H1 (cell line): ENCODE measurements around the gene LRRTM4. TPM values are rescaled to one million over a fixed set of nuclear protein-coding genes. Genes with fewer than 3 reads are reported as not detected.

ENCODE experiments used
- CTCF ChIA-PET: fragments of 300-600 bp; sonication (Branson Sonifier 250); formaldehyde crosslinking; loops from one replicate; lab custom pipeline; 2021; ENCODE audit not compliant: partially characterized antibody; lab: Charles Lee
- POLR2A ChIA-PET: fragments of 300-600 bp; sonication (Branson Sonifier 250); formaldehyde crosslinking; loops from one replicate; lab custom pipeline; 2021; ENCODE audit warnings: inconsistent platforms; ENCODE audit not compliant: partially characterized antibody; lab: Charles Lee
- DNase-seq, 2 experiments: peaks; one replicate each; pipeline versions ENCODE4 v3.0.0 to v3.0.0-alpha.2; 2010 to 2022; ENCODE audit warnings: low spot score in 2 of 2, low read depth in 1 of 2, mixed read lengths in 1 of 2
- FAIRE-seq: peaks from 2 replicates; lab custom pipeline; 2011; peaks lifted over from hg19 to GRCh38; lab: Jason Lieb, UNC
- H2AFZ ChIP-seq: 2 replicates; pipeline ENCODE4 v1.8.1; 2012; ENCODE audit warnings: low read length, inconsistent platforms
- H2AK5ac ChIP-seq: 2 replicates; pipeline ENCODE4 v1.6.1; 2013; ENCODE audit warnings: low read depth, low read length
- H2BK120ac ChIP-seq: replicated peaks from 2 replicates; pipeline ENCODE3; 2013; ENCODE audit warnings: low read depth, low read length, inconsistent platforms
- H2BK12ac ChIP-seq: 2 replicates; pipeline ENCODE4 v1.6.1; 2013; ENCODE audit warnings: low read depth, low read length
- H2BK15ac ChIP-seq: 2 replicates; pipeline ENCODE4 v1.6.1; 2013; ENCODE audit warnings: low read length
- H2BK20ac ChIP-seq: 2 replicates; pipeline ENCODE4 v1.6.1; 2013; ENCODE audit warnings: low read length
- H2BK5ac ChIP-seq: 2 replicates; pipeline ENCODE4 v1.6.1; 2013; ENCODE audit warnings: low read depth, low read length
- H3K14ac ChIP-seq: 2 replicates; pipeline ENCODE4 v1.6.1; 2013; ENCODE audit warnings: inconsistent platforms; ENCODE audit not compliant: insufficient read length
- H3K18ac ChIP-seq: 2 replicates; pipeline ENCODE4 v1.6.1; 2013; ENCODE audit warnings: low read length; ENCODE audit errors: extremely low read depth
- H3K23ac ChIP-seq: 2 replicates; pipeline ENCODE4 v1.6.1; 2013; ENCODE audit warnings: inconsistent platforms; ENCODE audit not compliant: insufficient read length
- H3K23me2 ChIP-seq: 2 replicates; pipeline ENCODE4 v1.6.1; 2013; ENCODE audit warnings: low read depth, low read length
- H3K27ac ChIP-seq: 2 replicates; pipeline ENCODE4 v1.6.1; 2011; ENCODE audit warnings: low read depth, low read length, inconsistent platforms
- H3K27me3 ChIP-seq, 4 experiments: replicated peaks in 1 of 4; 1 replicate in 1 of 4; 2 replicates in 3 of 4; pipeline versions ENCODE4 v1.6.1 to v1.8.1; 2011 to 2013; ENCODE audit warnings: low read length in 3 of 4, mild to moderate bottlenecking in 3 of 4, inconsistent platforms in 2 of 4, mixed read lengths in 2 of 4, moderate library complexity in 1 of 4; ENCODE audit not compliant: control insufficient read depth in 3 of 4, insufficient read depth in 3 of 4; ENCODE audit errors: extremely low read depth in 1 of 4
- H3K36me3 ChIP-seq, 4 experiments: 2 replicates each; pipeline versions ENCODE4 v1.6.1 to v1.8.1; 2011 to 2013; ENCODE audit warnings: mild to moderate bottlenecking in 4 of 4, low read length in 3 of 4, moderate library complexity in 2 of 4, control low read depth in 1 of 4, inconsistent platforms in 1 of 4; ENCODE audit not compliant: insufficient read depth in 4 of 4, control insufficient read depth in 2 of 4
- H3K4ac ChIP-seq: replicated peaks from 2 replicates; pipeline ENCODE3; 2013; ENCODE audit warnings: low read length, low read depth, mixed read lengths, inconsistent platforms; ENCODE audit not compliant: insufficient read length
- H3K4me1 ChIP-seq, 4 experiments: replicated peaks in 1 of 4; 1 replicate in 1 of 4; 2 replicates in 3 of 4; pipeline versions ENCODE4 v1.6.1 to v1.8.1; 2011 to 2013; ENCODE audit warnings: low read length in 3 of 4, inconsistent platforms in 2 of 4, mixed read lengths in 1 of 4; ENCODE audit not compliant: insufficient read depth in 4 of 4, control insufficient read depth in 3 of 4
- H3K4me2 ChIP-seq, 2 experiments: 2 replicates each; pipeline versions ENCODE4 v1.6.1 to v1.8.1; 2011 to 2013; ENCODE audit warnings: low read depth in 2 of 2, low read length in 2 of 2, control low read depth in 1 of 2, inconsistent platforms in 1 of 2, mild to moderate bottlenecking in 1 of 2; ENCODE audit not compliant: insufficient read depth in 1 of 2
- H3K4me3 ChIP-seq, 4 experiments: fragments of 200-600, 300-600 bp in 1 of 4; sonication (generic), shearing (Covaris generic), sonication (Bioruptor Twin) in 1 of 4; 2 replicates each; pipeline versions ENCODE4 v1.5.1 to v1.8.1; 2011 to 2016; ENCODE audit warnings: low read length in 4 of 4, low read depth in 3 of 4, control low read depth in 2 of 4, inconsistent platforms in 2 of 4, mild to moderate bottlenecking in 2 of 4, mixed read lengths in 1 of 4, moderate library complexity in 1 of 4; ENCODE audit not compliant: insufficient read depth in 2 of 4; ENCODE audit errors: extremely low read depth in 1 of 4
- H3K56ac ChIP-seq: replicated peaks from 2 replicates; pipeline ENCODE3; 2013; ENCODE audit warnings: low read depth, mild to moderate bottlenecking, mixed read lengths, low read length, inconsistent platforms; ENCODE audit not compliant: insufficient read length
- H3K79me1 ChIP-seq: 2 replicates; pipeline ENCODE4 v1.6.1; 2013; ENCODE audit warnings: low read depth, low read length, control low read depth
- H3K79me2 ChIP-seq, 2 experiments: 2 replicates each; pipeline versions ENCODE4 v1.6.1 to v1.8.1; 2012 to 2013; ENCODE audit warnings: low read length in 2 of 2, mild to moderate bottlenecking in 2 of 2, inconsistent platforms in 1 of 2; ENCODE audit not compliant: insufficient read depth in 2 of 2, control insufficient read depth in 1 of 2
- H3K9ac ChIP-seq, 4 experiments: replicated peaks in 1 of 4; 1 replicate in 1 of 4; 2 replicates in 3 of 4; pipeline versions ENCODE4 v1.6.1 to v1.8.1; 2011 to 2013; ENCODE audit warnings: low read depth in 3 of 4, low read length in 3 of 4, control low read depth in 2 of 4, mild to moderate bottlenecking in 2 of 4, moderate library complexity in 2 of 4, inconsistent platforms in 1 of 4; ENCODE audit errors: extremely low read depth in 1 of 4
- H3K9me3 ChIP-seq, 2 experiments: 2 replicates each; pipeline versions ENCODE4 v1.6.1 to v1.8.1; 2012 to 2013; ENCODE audit warnings: mild to moderate bottlenecking in 2 of 2, moderate library complexity in 2 of 2, control low read depth in 1 of 2, inconsistent platforms in 1 of 2, low read depth in 1 of 2, low read length in 1 of 2, mixed read lengths in 1 of 2; ENCODE audit not compliant: insufficient read depth in 2 of 2
- H4K20me1 ChIP-seq, 2 experiments: replicated peaks in 1 of 2; 2 replicates each; pipeline versions ENCODE3 to v1.8.1; 2011 to 2013; ENCODE audit warnings: inconsistent platforms in 2 of 2, low read length in 2 of 2, mild to moderate bottlenecking in 1 of 2; ENCODE audit not compliant: insufficient read depth in 2 of 2, control insufficient read depth in 1 of 2
- H4K5ac ChIP-seq: 2 replicates; pipeline ENCODE4 v1.6.1; 2013; ENCODE audit warnings: low read length, low read depth, mixed read lengths, inconsistent platforms; ENCODE audit not compliant: insufficient read length
- H4K8ac ChIP-seq: 2 replicates; pipeline ENCODE4 v1.8.0; 2013; ENCODE audit warnings: mild to moderate bottlenecking, moderate library complexity, low read length, inconsistent platforms; ENCODE audit not compliant: insufficient read depth; ENCODE audit errors: extremely low read depth
- H4K91ac ChIP-seq: replicated peaks from 2 replicates; pipeline ENCODE3; 2013; ENCODE audit warnings: low read length, mixed read lengths, inconsistent platforms; ENCODE audit not compliant: insufficient read length
- ATF3 ChIP-seq: IDR thresholded peaks from 2 replicates; pipeline ENCODE4 v1.6.1; 2011; ENCODE audit warnings: low read depth, mild to moderate bottlenecking, low read length; ENCODE audit not compliant: insufficient read depth
- CEBPB ChIP-seq: IDR thresholded peaks from 2 replicates; pipeline ENCODE4 v1.6.1; 2012; ENCODE audit warnings: low read depth, low read length
- CHD1 ChIP-seq: IDR thresholded peaks from 2 replicates; pipeline ENCODE4 v1.6.1; 2012; ENCODE audit warnings: low read depth, low read length, improper control_type of control experiment
- GTF2F1 ChIP-seq: IDR thresholded peaks from 2 replicates; pipeline ENCODE4 v1.6.1; 2012; ENCODE audit warnings: low read depth, low read length, improper control_type of control experiment, borderline replicate concordance
- MAX ChIP-seq: IDR thresholded peaks from 2 replicates; pipeline ENCODE4 v1.6.1; 2012; ENCODE audit warnings: inconsistent platforms
- POU5F1 ChIP-seq: IDR thresholded peaks from 2 replicates; pipeline ENCODE4 v1.6.1; 2011; ENCODE audit warnings: low read depth, mild to moderate bottlenecking, low read length, moderate library complexity
- RAD21 ChIP-seq, 2 experiments: IDR thresholded peaks in 1 of 2; conservative IDR thresholded peaks in 1 of 2; 2 replicates each; pipeline ENCODE4 v1.6.1; 2011; ENCODE audit warnings: low read depth in 2 of 2, low read length in 2 of 2, improper control_type of control experiment in 1 of 2, inconsistent platforms in 1 of 2, mild to moderate bottlenecking in 1 of 2, moderate library complexity in 1 of 2
- SP1 ChIP-seq: IDR thresholded peaks from 2 replicates; pipeline ENCODE4 v1.6.1; 2011; ENCODE audit warnings: low read depth, low read length
- SP2 ChIP-seq: IDR thresholded peaks from 2 replicates; pipeline ENCODE4 v1.6.1; 2012; ENCODE audit warnings: mild to moderate bottlenecking, low read length, inconsistent platforms
- SRF ChIP-seq: IDR thresholded peaks from 2 replicates; pipeline ENCODE4 v1.6.1; 2011; ENCODE audit warnings: mild to moderate bottlenecking, low read depth, low read length, moderate library complexity
- SUZ12 ChIP-seq: fragments of 200-600 bp; sonication (generic); IDR thresholded peaks from 2 replicates; pipeline ENCODE4 v1.6.1; 2012; ENCODE audit warnings: mild to moderate bottlenecking, inconsistent platforms, low read length, moderate library complexity, mixed read lengths
- TAF7 ChIP-seq: optimal IDR thresholded peaks from 2 replicates; pipeline ENCODE3; 2011; ENCODE audit warnings: low read depth, mild to moderate bottlenecking, inconsistent platforms, low read length, moderate library complexity, borderline replicate concordance
- WGBS, 2 experiments: shearing (Covaris generic) in 1 of 2; methylation state at CpG; one replicate each; pipeline versions ENCODE4 v1.1.6 to v1.1.7; 2013 to 2015; ENCODE audit warnings: low lambda C conversion rate in 2 of 2, mixed read lengths in 2 of 2, inconsistent platforms in 1 of 2, low coverage in 1 of 2, missing lambda C conversion rate in 1 of 2; ENCODE audit not compliant: insufficient replicate concordance in 2 of 2, insufficient coverage in 1 of 2, insufficient read length in 1 of 2; ENCODE audit errors: extremely low coverage in 1 of 2, missing lambda C conversion rate in 1 of 2; 5-methylcytosine and 5-hydroxymethylcytosine counted together
- polyA plus RNA-seq, 7 experiments: library from polyadenylated mRNA; depleted of rRNA in 3 of 7; stranded (reverse) in 5 of 7; unstranded in 2 of 7; fragments of >200 nt in 5 of 7; fragments of 200-250 nt in 2 of 7; gene quantifications; 1 replicate in 5 of 7; 2 replicates in 1 of 7; 4 replicates in 1 of 7; pipeline versions ENCODE4 v1.2.1 to v1.2.3, GENCODE V29; 2011 to 2013; ENCODE audit warnings: missing spikeins in 2 of 7, mixed read lengths in 2 of 7
- total RNA-seq: library from RNA; stranded (reverse); fragmentation: NEBNext Ultra II Directional; extraction: Animal tissue kit (Norgen Biotek cat#: 25700); gene quantifications from 2 replicates; pipeline ENCODE4 v1.2.1, GENCODE V29; 2021

LRRTM4 gene
- total and polyA plus RNA-seq, 2 of the 8 experiments (the other 6 are each of a cell fraction or from before 2014, with no cell fraction given): 3.6 to 9.5 TPM

GRCh38 chr2:77008853-77009252 lies 513.3 kb downstream of the LRRTM4 start:
- Histone ChIP-seq H3K23me2 (no peaks in the 10 kb centered on the region; the same call in 1 of the 2 replicates), H4K5ac (no peak overlapping the region), H4K8ac (no peak overlapping the region), H2BK20ac (no peak overlapping the region), H3K4ac (no peak overlapping the region), H3K9me3 (no peaks in the 10 kb centered on the region), H3K27ac (no peak overlapping the region), H4K91ac (no peak overlapping the region), H3K4me3 (peak overlapping the region in 1 of 4 experiments; percentile 7; a peak in 1 of 8 replicates), H3K18ac (no peak overlapping the region), H3K4me1 (peaks cover 0 to 9% (median 7%) of the 10 kb centered on the region in 4 experiments; a peak in 4 of 7 replicates), H2BK12ac (no peak overlapping the region), H2BK120ac (no peak overlapping the region), H3K4me2 (peak overlapping the region; percentile 12 to 31; a peak in 2 of 4 replicates), H3K79me2 (no peaks in the 10 kb centered on the region), H2AK5ac (no peak overlapping the region), H2BK15ac (no peak overlapping the region), H3K14ac (no peak overlapping the region), H4K20me1 (no peaks in the 10 kb centered on the region), H3K79me1 (no peaks in the 10 kb centered on the region), H3K56ac (no peak overlapping the region), H3K36me3 (no peaks in the 10 kb centered on the region), H2BK5ac (no peak overlapping the region), H3K23ac (no peak overlapping the region), H3K9ac (no peak overlapping the region), H3K27me3 (no peaks in the 10 kb centered on the region), H2AFZ (no peak overlapping the region)
- DNase-seq: no peak
- TF ChIP-seq CEBPB (no peak), ATF3 (no peak), SP2 (no peak), RAD21 (IDR thresholded peaks at IDR 0.05 in 1 of 2, conservative IDR thresholded peaks at IDR 0.05 in 1 of 2; ENCODE audit: low read depth in 2 of 2, low read length in 2 of 2) (no peak), CHD1 (no peak), TAF7 (no peak), SRF (no peak), GTF2F1 (no peak), SUZ12 (no peak), POU5F1 (no peak), MAX (no peak), SP1 (no peak)
- ChIA-PET POLR2A (interaction anchor here (0.7 to 1.3 kb wide), 3 partner anchors 9 to 205 kb away, joined by 3 to 4 read pairs (median 3); no protein-coding TSS in a partner anchor), CTCF (interaction anchor here (0.8 to 1.5 kb wide), 3 partner anchors 9 to 55 kb away, joined by 3 to 5 read pairs (median 3); no protein-coding TSS in a partner anchor)
- peak; percentile 39 for FAIRE-seq
- 0% methylated on average over 1 of the region's 1 CpG; no CpG with 5 or more reads in 1 of the 2 experiments for WGBS, 2 experiments
